ENCODE results near the gene TMEM171.

Gene TMEM171

DNA sequence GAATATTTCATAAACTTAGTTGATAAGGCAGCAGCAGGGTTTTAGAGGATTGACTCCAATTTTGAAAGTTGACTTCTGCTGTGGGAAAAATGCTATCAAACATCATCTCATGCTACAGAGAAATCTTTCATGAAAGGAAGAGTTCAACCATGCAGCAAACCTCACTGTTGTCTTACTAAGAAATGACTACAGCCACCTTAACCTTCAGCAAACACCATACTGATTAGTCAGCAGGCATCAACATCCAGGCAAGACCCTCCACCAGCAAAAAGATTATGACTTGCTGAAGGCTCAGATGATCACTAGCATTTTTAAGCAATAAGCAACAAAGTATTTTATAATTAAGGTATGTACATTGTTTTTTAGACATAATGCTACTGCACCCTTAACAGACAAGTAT is 60.2 kb downstream of the TMEM171 start:
- no peak for DNase-seq (ENCODE audit: low read depth)
- TF ChIP-seq, protein P1, sequence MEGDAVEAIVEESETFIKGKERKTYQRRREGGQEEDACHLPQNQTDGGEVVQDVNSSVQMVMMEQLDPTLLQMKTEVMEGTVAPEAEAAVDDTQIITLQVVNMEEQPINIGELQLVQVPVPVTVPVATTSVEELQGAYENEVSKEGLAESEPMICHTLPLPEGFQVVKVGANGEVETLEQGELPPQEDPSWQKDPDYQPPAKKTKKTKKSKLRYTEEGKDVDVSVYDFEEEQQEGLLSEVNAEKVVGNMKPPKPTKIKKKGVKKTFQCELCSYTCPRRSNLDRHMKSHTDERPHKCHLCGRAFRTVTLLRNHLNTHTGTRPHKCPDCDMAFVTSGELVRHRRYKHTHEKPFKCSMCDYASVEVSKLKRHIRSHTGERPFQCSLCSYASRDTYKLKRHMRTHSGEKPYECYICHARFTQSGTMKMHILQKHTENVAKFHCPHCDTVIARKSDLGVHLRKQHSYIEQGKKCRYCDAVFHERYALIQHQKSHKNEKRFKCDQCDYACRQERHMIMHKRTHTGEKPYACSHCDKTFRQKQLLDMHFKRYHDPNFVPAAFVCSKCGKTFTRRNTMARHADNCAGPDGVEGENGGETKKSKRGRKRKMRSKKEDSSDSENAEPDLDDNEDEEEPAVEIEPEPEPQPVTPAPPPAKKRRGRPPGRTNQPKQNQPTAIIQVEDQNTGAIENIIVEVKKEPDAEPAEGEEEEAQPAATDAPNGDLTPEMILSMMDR (conservative IDR thresholded peaks at IDR 0.05; ENCODE audit: control insufficient read depth, insufficient read depth, low read depth, low read length) = no peak
- H3K4me3 ChIP-seq (ENCODE audit: control insufficient read depth, low read depth, low read length) = no peak overlapping the region
